ENCODE results near the gene TH. TPM values are rescaled to one million over a fixed set of nuclear protein-coding genes. Genes with fewer than 3 reads are reported as not detected.
A peak's percentile ranks its signal among the peaks of the same experiment; 100 is the strongest.
"Not testable (repeated sequence)": the region's sequence is repeated elsewhere in the genome, so short reads cannot be mapped to it uniquely, and the experiment has no call there.

Gene TH
- total RNA-seq, 3 donors from 2014 or later: not detected

DNA sequence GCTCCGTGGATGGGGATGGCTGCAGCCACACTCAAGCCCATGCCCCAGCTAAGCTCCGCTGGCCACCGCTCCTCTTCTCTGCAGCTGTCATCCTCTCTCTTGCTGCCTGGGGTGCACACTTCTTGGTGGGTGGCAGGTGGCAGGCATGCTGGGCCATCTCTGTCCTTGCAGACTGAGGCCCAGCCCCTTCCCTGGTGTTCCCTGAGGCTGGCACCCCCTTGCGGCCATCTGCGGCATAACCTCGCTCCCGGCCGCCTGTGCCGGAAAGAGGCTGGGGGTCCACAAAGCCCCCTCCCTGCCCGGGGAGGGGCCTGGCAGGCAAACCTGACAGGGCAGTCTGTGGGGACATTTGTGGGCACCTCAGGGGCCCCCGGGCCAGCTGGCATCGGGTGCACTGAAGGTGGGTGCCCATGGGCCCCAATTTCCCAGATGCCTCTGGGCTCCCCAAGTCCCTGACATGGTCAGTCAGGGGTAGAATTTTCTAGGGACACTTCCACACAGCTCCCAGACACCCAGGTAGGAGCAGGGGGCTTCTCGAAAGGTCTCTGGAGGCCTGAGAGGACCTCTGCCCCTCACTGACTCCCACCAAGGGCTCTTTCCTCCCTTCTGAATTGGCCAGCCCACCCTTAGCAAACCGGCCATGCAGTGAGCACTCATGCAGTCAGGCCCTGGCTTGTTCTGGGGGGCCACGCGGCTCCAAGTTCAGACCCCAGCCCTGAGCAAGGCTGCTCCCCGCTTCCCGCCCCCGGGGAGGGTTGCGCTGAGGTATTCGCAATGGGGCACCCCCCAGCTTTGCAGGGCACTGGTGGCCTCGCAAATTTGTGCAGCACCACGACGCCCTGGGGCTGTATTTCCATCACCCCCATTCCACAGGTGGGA is 23.5 kb upstream of the TH start:
- Histone ChIP-seq H3K9me3 (no peaks in the 10 kb centered on the region), H3K27me3 (peaks cover 0 to 5% of the 10 kb centered on the region in 2 donors), H3K4me3 (no peak overlapping the region), H3K27ac (no peak overlapping the region), H3K4me1 (no peaks in the 10 kb centered on the region), H3K36me3 (no peaks in the 10 kb centered on the region)
- intact Hi-C loops (cut with DNase I; ENCODE audit: low total_unique reads): loop anchor here (1.0 to 5.0 kb wide), 3 partner anchors 83 to 227 kb away; no protein-coding TSS in a partner anchor
- no peak for DNase-seq (ENCODE audit: low spot score in 2 of 2)
- TF ChIP-seq, protein P1, sequence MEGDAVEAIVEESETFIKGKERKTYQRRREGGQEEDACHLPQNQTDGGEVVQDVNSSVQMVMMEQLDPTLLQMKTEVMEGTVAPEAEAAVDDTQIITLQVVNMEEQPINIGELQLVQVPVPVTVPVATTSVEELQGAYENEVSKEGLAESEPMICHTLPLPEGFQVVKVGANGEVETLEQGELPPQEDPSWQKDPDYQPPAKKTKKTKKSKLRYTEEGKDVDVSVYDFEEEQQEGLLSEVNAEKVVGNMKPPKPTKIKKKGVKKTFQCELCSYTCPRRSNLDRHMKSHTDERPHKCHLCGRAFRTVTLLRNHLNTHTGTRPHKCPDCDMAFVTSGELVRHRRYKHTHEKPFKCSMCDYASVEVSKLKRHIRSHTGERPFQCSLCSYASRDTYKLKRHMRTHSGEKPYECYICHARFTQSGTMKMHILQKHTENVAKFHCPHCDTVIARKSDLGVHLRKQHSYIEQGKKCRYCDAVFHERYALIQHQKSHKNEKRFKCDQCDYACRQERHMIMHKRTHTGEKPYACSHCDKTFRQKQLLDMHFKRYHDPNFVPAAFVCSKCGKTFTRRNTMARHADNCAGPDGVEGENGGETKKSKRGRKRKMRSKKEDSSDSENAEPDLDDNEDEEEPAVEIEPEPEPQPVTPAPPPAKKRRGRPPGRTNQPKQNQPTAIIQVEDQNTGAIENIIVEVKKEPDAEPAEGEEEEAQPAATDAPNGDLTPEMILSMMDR (IDR thresholded peaks at IDR 0.05): peak; percentile 53 to 66 (median 56)
- TF ChIP-seq POLR2AphosphoS5 (IDR thresholded peaks at IDR 0.05): no peak
- TF ChIP-seq POLR2A (IDR thresholded peaks at IDR 0.05): no peak

DNA sequence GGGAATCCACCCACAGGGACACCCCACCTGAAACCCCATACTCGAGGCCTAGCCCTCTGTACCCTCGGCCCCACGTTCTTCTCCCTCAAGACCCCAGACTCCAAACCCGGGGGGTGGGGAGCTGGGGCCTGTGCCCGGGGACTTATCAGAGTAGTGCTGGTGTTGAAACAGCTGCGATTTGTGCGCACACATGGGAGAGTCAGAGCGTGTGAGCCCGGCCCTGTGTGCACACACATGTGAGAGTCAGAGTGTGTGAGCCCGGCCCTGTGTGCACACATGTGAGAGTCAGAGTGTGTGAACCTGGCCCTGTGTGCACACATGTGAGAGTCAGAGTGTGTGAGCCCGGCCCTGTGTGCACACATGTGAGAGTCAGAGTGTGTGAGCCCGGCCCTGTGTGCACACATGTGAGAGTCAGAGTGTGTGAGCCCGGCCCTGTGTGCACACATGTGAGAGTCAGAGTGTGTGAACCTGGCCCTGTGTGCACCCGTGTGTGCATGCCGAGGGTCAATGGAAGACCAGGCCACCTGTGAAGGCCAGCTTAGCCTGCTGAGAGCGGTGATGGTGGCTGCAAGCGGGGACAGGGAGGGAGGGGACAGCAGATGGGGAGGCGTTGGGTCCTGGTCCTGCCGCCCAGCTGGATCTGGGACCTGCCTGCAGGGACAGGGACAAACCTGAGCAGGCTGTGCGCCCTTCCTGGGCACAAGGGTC is 22.4 kb upstream of the TH start:
- H3K4me1 ChIP-seq; H3K27me3 ChIP-seq; H3K9me3 ChIP-seq; H3K27ac ChIP-seq; DNase-seq (ENCODE audit: low spot score in 2 of 2); intact Hi-C loops (cut with DNase I; ENCODE audit: low total_unique reads); H3K4me3 ChIP-seq; H3K36me3 ChIP-seq: not testable (repeated sequence)

DNA sequence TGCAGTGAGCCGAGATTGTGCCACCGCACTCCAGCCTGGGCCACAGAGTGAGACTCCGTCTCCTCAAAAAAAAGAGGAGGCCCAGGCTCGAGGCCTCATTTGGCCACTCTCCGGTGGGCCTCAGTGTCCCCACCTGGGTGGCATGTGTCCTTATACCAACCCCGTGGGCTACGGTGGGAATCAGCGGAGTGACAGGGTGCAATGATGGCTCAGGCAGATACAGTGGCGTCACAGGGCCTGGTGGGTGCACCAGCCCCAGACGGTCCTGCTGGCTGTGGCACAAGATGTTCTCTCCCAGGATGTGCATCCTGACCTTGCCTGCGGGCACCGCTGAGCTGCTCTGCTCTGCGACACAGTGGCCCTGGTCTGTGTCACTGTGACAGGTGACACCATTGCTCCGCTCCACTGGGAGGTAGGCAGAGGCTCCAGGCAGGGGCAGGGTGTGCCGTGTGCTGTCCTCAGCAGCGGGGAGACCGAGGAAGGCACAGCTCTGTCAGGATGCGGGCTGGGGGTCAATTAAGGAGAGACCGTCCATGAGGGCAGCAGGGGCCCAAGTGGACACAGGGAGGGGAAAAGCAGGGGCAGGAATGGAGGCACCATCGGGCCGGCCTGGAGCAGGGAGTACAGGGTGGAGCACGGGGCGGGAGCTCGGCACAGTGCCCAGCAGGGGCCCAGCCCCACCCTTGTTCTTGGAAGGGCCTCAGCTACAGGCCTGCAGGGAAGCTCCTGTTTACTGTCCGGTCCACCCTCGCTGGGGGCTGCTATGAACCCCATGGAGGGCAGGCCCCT is 21.7 kb upstream of the TH start:
- H3K4me1 ChIP-seq: no peaks in the 10 kb centered on the region
- intact Hi-C loops (cut with DNase I; ENCODE audit: low total_unique reads): no loop called here
- no peak overlapping the region for H3K4me3 ChIP-seq
- no peak for TF ChIP-seq POLR2AphosphoS5 (IDR thresholded peaks at IDR 0.05)
- TF ChIP-seq, protein P1 (IDR thresholded peaks at IDR 0.05): no peak
- TF ChIP-seq POLR2A (IDR thresholded peaks at IDR 0.05): no peak
- peaks cover 0 to 5% of the 10 kb centered on the region in 2 donors for H3K27me3 ChIP-seq
- no peaks in the 10 kb centered on the region for H3K36me3 ChIP-seq
- no peaks in the 10 kb centered on the region for H3K9me3 ChIP-seq
- peak overlapping the region in 1 of 2 donors; percentile 32 for H3K27ac ChIP-seq
- no peak for DNase-seq (ENCODE audit: low spot score in 2 of 2)

DNA sequence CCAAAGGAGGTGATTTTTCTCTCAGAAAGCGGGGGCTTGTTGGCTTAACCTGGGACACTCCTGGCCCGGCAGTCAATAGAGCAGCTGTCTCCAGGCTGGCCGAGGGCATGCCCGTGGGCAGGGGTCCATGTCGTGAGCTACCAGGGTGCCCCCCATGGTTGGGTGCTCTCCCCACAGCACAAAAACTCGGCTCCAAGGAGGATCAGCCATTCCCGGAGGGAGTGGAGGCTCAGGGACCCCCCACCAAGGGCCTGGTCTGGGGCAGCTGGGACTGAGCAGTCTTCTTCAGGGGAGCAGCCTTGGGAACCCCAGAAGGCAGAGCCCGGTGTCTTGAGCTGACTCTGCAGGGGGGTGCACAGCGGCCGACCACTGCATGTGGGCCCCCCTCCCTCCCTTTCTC is 20.8 kb upstream of the TH start:
- Histone ChIP-seq H3K27ac (no peak overlapping the region), H3K4me1 (no peaks in the 10 kb centered on the region), H3K27me3 (peaks cover 0 to 5% of the 10 kb centered on the region in 2 donors), H3K36me3 (no peaks in the 10 kb centered on the region), H3K9me3 (no peaks in the 10 kb centered on the region), H3K4me3 (no peak overlapping the region)
- no peak for DNase-seq (ENCODE audit: low spot score in 2 of 2)
- intact Hi-C loops (cut with DNase I; ENCODE audit: low total_unique reads): no loop called here
- TF ChIP-seq POLR2A (IDR thresholded peaks at IDR 0.05): no peak
- TF ChIP-seq, protein P1 (IDR thresholded peaks at IDR 0.05): no peak
- no peak for TF ChIP-seq POLR2AphosphoS5 (IDR thresholded peaks at IDR 0.05)

DNA sequence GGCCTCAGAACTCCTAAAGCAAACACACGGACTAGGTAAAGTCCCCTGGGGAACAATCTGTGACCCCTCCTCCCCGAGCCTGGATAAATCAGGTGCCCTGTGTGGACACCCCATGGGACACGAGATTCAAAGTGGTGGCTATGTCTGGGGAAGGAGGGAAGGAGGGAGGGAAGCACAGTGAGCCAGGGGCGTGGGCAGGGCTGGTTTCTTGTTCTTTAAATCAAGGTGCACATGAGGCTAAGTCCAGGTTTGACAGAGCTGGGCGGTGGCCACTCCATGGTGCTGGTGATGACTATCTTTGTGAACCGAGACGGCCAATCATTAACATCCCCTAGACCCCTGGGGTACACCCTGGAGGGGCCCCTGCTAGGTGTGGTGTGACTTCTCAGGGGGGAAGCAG is 20.3 kb upstream of the TH start:
- H3K4me1 ChIP-seq: no peaks in the 10 kb centered on the region
- peaks cover 0 to 5% of the 10 kb centered on the region in 2 donors for H3K27me3 ChIP-seq
- intact Hi-C loops (cut with DNase I; ENCODE audit: low total_unique reads): no loop called here
- H3K36me3 ChIP-seq: no peaks in the 10 kb centered on the region
- no peaks in the 10 kb centered on the region for H3K9me3 ChIP-seq
- DNase-seq (ENCODE audit: low spot score in 2 of 2): no peak
- no peak overlapping the region for H3K4me3 ChIP-seq
- H3K27ac ChIP-seq: no peak overlapping the region
- TF ChIP-seq POLR2A (IDR thresholded peaks at IDR 0.05) (no peak), POLR2AphosphoS5 (IDR thresholded peaks at IDR 0.05) (no peak)
- TF ChIP-seq, protein P1 (IDR thresholded peaks at IDR 0.05): no peak

Data from breast epithelium (tissue), 4 donors.